BJ (cell line): ENCODE results near the gene GABARAPL1. TPM values are rescaled to one million over a fixed set of nuclear protein-coding genes. Genes with fewer than 3 reads are reported as not detected.

Experiments used
- CTCF ChIA-PET: fragments of 350-600 bp; formaldehyde crosslinking; extraction: SDS; loops from one replicate; lab custom pipeline; 2021; ENCODE audit warnings: antibody characterized with exemption, inconsistent platforms; lab: Yijun Ruan, JAX
- POLR2A ChIA-PET: fragments of 300-600 bp; sonication (Branson Sonifier 250); formaldehyde crosslinking; extraction: SDS; loops from one replicate; lab custom pipeline; 2021; ENCODE audit warnings: antibody characterized with exemption; lab: Charles Lee
- DNase-seq: peaks from one replicate; pipeline ENCODE4 v3.0.0-alpha.2; 2011; ENCODE audit warnings: low read depth
- H3K27me3 ChIP-seq: 2 replicates; pipeline ENCODE4 v1.6.0; 2011; ENCODE audit warnings: low read length; ENCODE audit not compliant: control insufficient read depth, insufficient read depth
- H3K36me3 ChIP-seq: 2 replicates; pipeline ENCODE4 v1.5.1; 2011; ENCODE audit warnings: low read length; ENCODE audit not compliant: control insufficient read depth, insufficient read depth
- H3K4me3 ChIP-seq: 2 replicates; pipeline ENCODE4 v1.5.1; 2011; ENCODE audit warnings: low read depth, mild to moderate bottlenecking, control low read depth, low read length
- CTCF ChIP-seq: IDR thresholded peaks from 2 replicates; pipeline ENCODE4 v1.5.1; 2011; ENCODE audit warnings: low read depth, mild to moderate bottlenecking, control low read depth, inconsistent platforms, low read length, moderate library complexity; ENCODE audit not compliant: insufficient read depth
- polyA plus RNA-seq: library from polyadenylated mRNA; depleted of rRNA; stranded (reverse); fragments of >200 nt; gene quantifications from 2 replicates; pipeline ENCODE4 v1.2.3, GENCODE V29; 2011

Gene GABARAPL1
- polyA plus RNA-seq, 1 experiment: 192 TPM

GRCh38 chr12:10211101-10211939, 1.4 kb upstream of the GABARAPL1 start:
- POLR2A ChIA-PET: no interaction called here
- Histone ChIP-seq H3K27me3 (no peaks in the 10 kb centered on the region), H3K36me3 (peaks cover 3% of the 10 kb centered on the region), H3K4me3 (no peak overlapping the region)
- no peak for DNase-seq
- CTCF ChIA-PET: no interaction called here
- no peak for TF ChIP-seq CTCF

- no peak for TF ChIP-seq CTCF
- no peaks in the 10 kb centered on the region for H3K27me3 ChIP-seq
- ChIA-PET CTCF (interaction anchor here (0.5 to 3.0 kb wide), 4 partner anchors 9 to 195 kb away, joined by 3 to 17 read pairs (median 4); no protein-coding TSS in a partner anchor), POLR2A (interaction anchor here (0.5 to 1.0 kb wide), 4 partner anchors 15 to 209 kb away, joined by 3 to 5 read pairs (median 4); no protein-coding TSS in a partner anchor)
- peak overlapping the region; percentile 98 for H3K4me3 ChIP-seq
- peaks cover 3% of the 10 kb centered on the region for H3K36me3 ChIP-seq
- peak; percentile 98 for DNase-seq
Observed at GRCh38 chr12:10211940-10212738, 538 bp upstream of the GABARAPL1 start.

GRCh38 chr12:10213168-10214135, 775 bp downstream of the GABARAPL1 start:
- Histone ChIP-seq H3K36me3 (peaks cover 6% of the 10 kb centered on the region), H3K27me3 (no peaks in the 10 kb centered on the region), H3K4me3 (peak overlapping the region; percentile 98)
- DNase-seq: no peak
- POLR2A ChIA-PET: interaction anchor here (0.7 to 1.0 kb wide), 2 partner anchors 18 to 539 kb away, joined by 3 read pairs; no protein-coding TSS in a partner anchor
- TF ChIP-seq CTCF: no peak
- CTCF ChIA-PET: interaction anchor here (1.1 to 3.0 kb wide), 8 partner anchors 10 to 360 kb away, joined by 3 to 17 read pairs (median 4); no protein-coding TSS in a partner anchor

- CTCF ChIA-PET: interaction anchor here (0.6 to 3.0 kb wide), 8 partner anchors 9 to 359 kb away, joined by 3 to 17 read pairs (median 4); no protein-coding TSS in a partner anchor
- H3K27me3 ChIP-seq: no peaks in the 10 kb centered on the region
- POLR2A ChIA-PET: no interaction called here
- TF ChIP-seq CTCF: no peak
- H3K36me3 ChIP-seq: peaks cover 7% of the 10 kb centered on the region
- no peak for DNase-seq
- H3K4me3 ChIP-seq: peak overlapping the region; percentile 98
Observed at GRCh38 chr12:10214136-10214894, 1.6 kb downstream of the GABARAPL1 start.
